GM12872 (cell line): ENCODE results near the gene FBXW8.

Experiments
- CTCF ChIP-seq: IDR thresholded peaks from 3 replicates; pipeline ENCODE4 v1.5.1; 2011; ENCODE audit warnings: low read depth, mild to moderate bottlenecking, low read length, moderate library complexity; ENCODE audit not compliant: insufficient read depth

Gene FBXW8

GRCh38 chr12:116977465-116978380 is 67.0 kb downstream of the FBXW8 start:
- no peak for TF ChIP-seq CTCF

DNA sequence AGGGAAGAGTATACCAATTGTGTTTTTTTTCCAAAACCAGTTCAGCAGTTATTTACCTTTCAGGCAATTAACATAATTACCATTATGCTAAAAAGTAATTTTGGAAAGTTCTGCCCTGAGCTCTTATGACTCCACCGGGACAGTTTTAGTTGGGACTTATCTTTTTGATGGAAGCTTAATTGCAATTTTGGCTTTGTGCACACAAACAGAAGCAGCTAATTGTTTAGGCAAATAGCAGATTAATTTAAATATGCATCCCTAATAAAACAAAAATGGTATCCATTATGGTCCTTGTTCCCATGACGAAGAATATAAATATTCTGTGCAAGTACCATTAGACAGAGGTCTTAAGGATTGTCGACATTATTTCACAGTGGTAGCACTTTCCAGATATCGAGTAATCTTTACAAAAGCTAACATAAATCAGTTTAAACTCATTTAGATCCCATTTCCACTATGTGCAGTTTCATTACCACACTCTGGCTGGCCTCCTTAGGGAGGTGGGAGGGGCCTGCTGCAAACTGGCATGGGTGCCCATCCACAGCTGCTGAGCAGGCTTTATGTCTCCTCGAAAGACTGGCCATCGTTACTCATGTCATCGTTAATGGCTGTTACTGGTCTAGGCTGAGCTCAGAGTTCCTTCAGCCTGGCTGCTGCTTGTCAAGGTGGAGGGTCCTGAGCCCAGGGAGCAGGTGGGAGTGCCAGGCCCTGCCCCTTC is 68.2 kb downstream of the FBXW8 start:
- TF ChIP-seq CTCF: no peak

DNA sequence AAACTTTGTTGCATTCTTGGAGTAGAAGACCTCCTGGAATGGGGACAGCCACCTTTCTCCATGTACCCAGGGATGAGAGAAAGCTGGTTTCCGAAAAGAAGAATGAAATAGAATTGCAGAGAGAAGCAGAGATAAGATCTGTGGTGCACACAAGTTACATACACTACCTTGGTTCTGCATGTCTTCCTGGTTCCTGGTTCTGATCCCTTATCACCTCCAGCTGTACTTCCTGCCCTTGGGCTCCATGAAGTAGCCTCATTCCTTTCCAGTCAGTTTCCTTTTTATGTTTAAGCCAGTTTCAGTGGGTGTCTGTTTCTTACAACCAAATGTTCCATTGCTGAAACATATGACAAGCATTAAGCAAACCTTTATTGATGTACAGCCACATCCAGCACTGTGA is 69.3 kb downstream of the FBXW8 start:
- no peak for TF ChIP-seq CTCF

DNA sequence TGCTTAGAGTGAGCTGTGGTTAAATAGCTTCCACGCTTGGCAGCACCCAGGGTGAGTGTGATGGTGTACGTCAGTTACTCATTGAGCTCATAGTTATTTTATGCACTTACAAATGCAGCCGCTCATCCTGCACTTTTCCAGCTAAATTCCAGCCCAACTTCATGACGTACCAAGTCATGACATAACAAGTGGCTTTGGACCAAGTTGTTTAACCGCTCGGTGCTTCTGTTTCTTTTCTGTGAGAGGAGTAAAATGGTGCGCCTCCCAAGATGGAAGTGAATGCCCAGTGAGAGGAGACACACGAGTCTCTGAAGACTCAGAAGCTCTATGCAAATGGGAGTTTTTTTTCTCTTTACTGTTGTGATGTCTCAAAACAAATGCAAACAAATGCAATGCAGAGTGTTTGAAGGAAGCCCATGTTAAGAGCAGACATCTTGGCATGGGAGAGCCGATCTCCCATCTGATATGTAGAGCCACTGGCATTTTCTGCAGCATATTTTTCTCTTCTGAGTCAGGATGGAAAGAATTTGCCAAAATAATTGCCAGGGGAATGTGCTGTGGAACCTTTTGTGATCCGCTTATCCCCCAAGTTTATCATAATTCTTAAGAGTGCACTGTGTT is 72.2 kb downstream of the FBXW8 start:
- TF ChIP-seq CTCF: no peak

DNA sequence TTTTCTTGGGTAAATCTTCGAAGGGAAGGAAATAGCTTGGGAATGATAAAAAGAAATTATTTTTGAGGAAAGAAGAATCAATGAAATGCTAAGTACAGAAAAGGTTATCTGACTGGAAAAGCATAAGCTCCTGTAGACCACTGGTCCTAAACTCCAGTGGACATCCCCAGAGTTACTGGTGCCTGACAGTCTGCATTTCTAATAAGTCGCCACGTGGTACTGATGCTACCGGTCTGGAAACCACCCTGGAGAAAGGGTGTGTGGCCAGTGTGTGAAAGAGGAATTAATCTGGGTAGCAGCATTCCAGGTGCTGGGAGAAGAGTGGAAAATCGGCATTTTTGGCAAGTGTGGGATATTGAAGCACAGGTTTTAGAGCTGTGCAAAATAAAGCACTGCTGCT is 73.3 kb downstream of the FBXW8 start:
- no peak for TF ChIP-seq CTCF

DNA sequence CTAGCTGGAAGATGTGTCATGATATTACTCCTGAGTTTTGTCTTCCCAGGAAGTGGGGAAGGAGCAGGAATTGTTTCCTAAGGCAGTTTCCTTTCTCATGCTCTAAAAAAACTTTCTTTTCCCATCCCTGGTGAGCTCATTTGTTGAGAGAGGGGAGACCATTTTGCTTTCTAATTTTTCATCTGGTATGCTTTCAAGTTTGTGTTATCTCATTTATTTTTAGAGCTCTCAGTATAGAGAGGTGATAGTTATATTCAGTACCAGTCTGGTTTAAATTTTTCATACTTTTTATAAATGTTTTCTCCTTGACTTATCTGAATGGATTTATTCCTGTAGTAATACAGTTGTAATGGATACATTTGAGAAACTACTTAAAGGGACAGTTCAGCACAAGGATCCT is 79.6 kb downstream of the FBXW8 start:
- TF ChIP-seq CTCF: no peak
